OCI-LY1 (cell line): ENCODE measurements around the gene FBN2.

ENCODE experiments used
- H2AFZ ChIP-seq: fragments of 200-600 bp; sonication (generic), shearing (Covaris generic); 2 replicates; pipeline ENCODE4 v1.6.0; 2014; ENCODE audit warnings: antibody characterized with exemption, mild to moderate bottlenecking, low read length
- H3F3A ChIP-seq: fragments of 200-600 bp; sonication (generic), shearing (Covaris generic); 2 replicates; pipeline ENCODE4 v1.6.0; 2014; ENCODE audit warnings: mild to moderate bottlenecking, antibody characterized with exemption, low read length, moderate library complexity; ENCODE audit not compliant: insufficient read depth
- H3K27ac ChIP-seq: fragments of 200-600 bp; sonication (generic); 2 replicates; pipeline ENCODE4 v1.5.1; 2014; ENCODE audit warnings: low read length, mixed run types, mild to moderate bottlenecking, low read depth; ENCODE audit not compliant: poor library complexity, severe bottlenecking
- H3K27me3 ChIP-seq: fragments of 200-600 bp; sonication (generic); 2 replicates; pipeline ENCODE4 v1.6.0; 2014; ENCODE audit warnings: antibody characterized with exemption, mild to moderate bottlenecking, low read length, moderate library complexity; ENCODE audit not compliant: insufficient read depth
- H3K36me3 ChIP-seq: fragments of 200-600 bp; sonication (generic); 2 replicates; pipeline ENCODE4 v1.6.1; 2014; ENCODE audit warnings: mild to moderate bottlenecking, antibody characterized with exemption, low read length, moderate library complexity, mixed read lengths; ENCODE audit not compliant: insufficient read depth
- H3K4me1 ChIP-seq: fragments of 200-600 bp; sonication (generic); 2 replicates; pipeline ENCODE4 v1.5.1; 2014; ENCODE audit warnings: mild to moderate bottlenecking, low read length, moderate library complexity; ENCODE audit not compliant: insufficient read depth, severe bottlenecking
- H3K4me2 ChIP-seq: fragments of 200-600 bp; sonication (generic), shearing (Covaris generic); 2 replicates; pipeline ENCODE4 v1.6.1; 2014; ENCODE audit warnings: low read length
- H3K4me3 ChIP-seq: fragments of 200-600 bp; sonication (generic); 2 replicates; pipeline ENCODE4 v1.5.1; 2014; ENCODE audit warnings: low read length, low read depth, mild to moderate bottlenecking, mixed read lengths; ENCODE audit not compliant: poor library complexity, severe bottlenecking
- H3K79me2 ChIP-seq: fragments of 200-600 bp; shearing (Covaris generic); 2 replicates; pipeline ENCODE4 v1.6.1; 2016; ENCODE audit warnings: mixed run types, low read length, mixed read lengths; ENCODE audit not compliant: insufficient read depth
- H3K9ac ChIP-seq: fragments of 200-600 bp; sonication (generic), shearing (Covaris generic); 2 replicates; pipeline ENCODE4 v1.6.1; 2014; ENCODE audit warnings: mild to moderate bottlenecking, low read length, mixed read lengths
- H3K9me2 ChIP-seq: fragments of 200-600 bp; sonication (generic), shearing (Covaris generic); 2 replicates; pipeline ENCODE4 v1.6.1; 2014; ENCODE audit warnings: low read depth, mild to moderate bottlenecking, low read length, mixed read lengths
- H3K9me3 ChIP-seq: fragments of 200-600 bp; shearing (Covaris generic); 2 replicates; pipeline ENCODE4 v1.6.1; 2014; ENCODE audit warnings: low read length, mixed read lengths
- H4K20me1 ChIP-seq: fragments of 200-600 bp; sonication (generic), shearing (Covaris generic); 2 replicates; pipeline ENCODE4 v1.6.0; 2016; ENCODE audit warnings: mild to moderate bottlenecking, low read length; ENCODE audit not compliant: insufficient read depth
- CTCF ChIP-seq: fragments of 200-600 bp; sonication (generic), shearing (Covaris generic); IDR thresholded peaks from 2 replicates; pipeline ENCODE4 v1.5.1; 2017; ENCODE audit warnings: mild to moderate bottlenecking, antibody characterized with exemption, low read length, moderate library complexity, mixed read lengths
- EZH2 ChIP-seq: fragments of 200-600 bp; sonication (generic), shearing (Covaris generic); IDR thresholded peaks from 2 replicates; pipeline ENCODE4 v1.8.0; 2017; ENCODE audit warnings: borderline replicate concordance, mixed run types, mild to moderate bottlenecking, antibody characterized with exemption, low read length, moderate library complexity, mixed read lengths

The FBN2 gene

DNA sequence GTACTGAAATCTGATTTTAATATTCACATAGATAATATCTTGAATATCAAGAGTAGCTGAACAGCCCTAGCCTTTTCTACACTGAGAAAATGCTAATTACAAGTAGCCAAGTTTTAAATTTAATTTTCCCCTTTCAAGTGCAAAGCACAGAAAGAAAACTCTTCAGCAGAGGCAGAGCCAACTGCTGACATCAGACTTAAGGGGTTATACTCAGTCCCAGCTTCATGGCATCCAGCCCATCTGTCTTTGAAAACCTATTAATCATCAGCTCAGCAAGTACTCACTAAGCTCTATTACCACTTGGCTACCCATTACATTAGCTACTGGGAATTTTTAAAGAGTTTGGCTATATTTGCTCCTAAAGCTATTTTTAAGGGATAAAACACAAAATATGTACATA lies 234.0 kb downstream of the FBN2 start:
- Histone ChIP-seq H3K4me3 (no peak overlapping the region), H3K27me3 (no peaks in the 10 kb centered on the region), H3K9ac (no peak overlapping the region), H3K4me1 (no peaks in the 10 kb centered on the region), H2AFZ (no peak overlapping the region), H3K9me2 (no peaks in the 10 kb centered on the region), H3K27ac (no peak overlapping the region), H3K4me2 (no peak overlapping the region), H4K20me1 (no peaks in the 10 kb centered on the region), H3K9me3 (no peaks in the 10 kb centered on the region), H3K36me3 (no peaks in the 10 kb centered on the region), H3F3A (no peaks in the 10 kb centered on the region), H3K79me2 (no peaks in the 10 kb centered on the region)
- TF ChIP-seq EZH2 (no peak), CTCF (no peak)

GRCh38 chr5:128303593-128303992 lies 234.5 kb downstream of the FBN2 start:
- H3K4me3 ChIP-seq = no peak overlapping the region
- H3K9me3 ChIP-seq = no peaks in the 10 kb centered on the region
- H3K79me2 ChIP-seq = no peaks in the 10 kb centered on the region
- no peak overlapping the region for H3K4me2 ChIP-seq
- no peaks in the 10 kb centered on the region for H3K27me3 ChIP-seq
- H3K4me1 ChIP-seq = no peaks in the 10 kb centered on the region
- H3K27ac ChIP-seq = no peak overlapping the region
- no peaks in the 10 kb centered on the region for H3K36me3 ChIP-seq
- no peaks in the 10 kb centered on the region for H3F3A ChIP-seq
- TF ChIP-seq EZH2 (no peak), CTCF (no peak)
- H4K20me1 ChIP-seq = no peaks in the 10 kb centered on the region
- no peak overlapping the region for H3K9ac ChIP-seq
- no peak overlapping the region for H2AFZ ChIP-seq
- H3K9me2 ChIP-seq = no peaks in the 10 kb centered on the region

- Histone ChIP-seq H3K9me3 (no peaks in the 10 kb centered on the region), H3K27me3 (no peaks in the 10 kb centered on the region), H3K79me2 (no peaks in the 10 kb centered on the region), H3K4me3 (no peak overlapping the region), H3K9ac (no peak overlapping the region), H3K4me2 (no peak overlapping the region), H2AFZ (no peak overlapping the region), H3K27ac (no peak overlapping the region), H4K20me1 (no peaks in the 10 kb centered on the region), H3K9me2 (no peaks in the 10 kb centered on the region), H3K4me1 (no peaks in the 10 kb centered on the region), H3K36me3 (no peaks in the 10 kb centered on the region), H3F3A (no peaks in the 10 kb centered on the region)
- TF ChIP-seq EZH2 (no peak), CTCF (no peak)
Observed at GRCh38 chr5:128300181-128300580, 237.9 kb downstream of the FBN2 start.
